Endodermal cell (in vitro differentiated cells): ENCODE data around the gene CAB39. TPM values are rescaled to one million over a fixed set of nuclear protein-coding genes. Genes with fewer than 3 reads are reported as not detected.

ENCODE experiments used
- DNase-seq: peaks from one replicate; pipeline ENCODE4 v3.0.0-alpha.2; 2017
- H3K27ac ChIP-seq: 2 replicates; pipeline ENCODE4 v1.5.1; 2013; ENCODE audit warnings: mild to moderate bottlenecking, low read depth, low read length, moderate library complexity
- H3K27me3 ChIP-seq: 2 replicates; pipeline ENCODE4 v1.6.1; 2013; ENCODE audit warnings: mild to moderate bottlenecking, low read length, moderate library complexity; ENCODE audit not compliant: insufficient read depth, control insufficient read depth, poor library complexity, severe bottlenecking
- H3K36me3 ChIP-seq: 2 replicates; pipeline ENCODE4 v1.7.0; 2013; ENCODE audit warnings: mild to moderate bottlenecking, low read length, moderate library complexity; ENCODE audit not compliant: control insufficient read depth, insufficient read depth
- H3K4me1 ChIP-seq: one replicate; pipeline ENCODE4 v1.7.0; 2013; ENCODE audit warnings: low read length; ENCODE audit not compliant: control insufficient read depth, insufficient read depth
- H3K4me3 ChIP-seq: 2 replicates; pipeline ENCODE4 v1.5.1; 2013; ENCODE audit warnings: mild to moderate bottlenecking, low read length, moderate library complexity
- H3K9ac ChIP-seq: 2 replicates; pipeline ENCODE4 v1.6.1; 2013; ENCODE audit warnings: mild to moderate bottlenecking, low read length, moderate library complexity; ENCODE audit not compliant: poor library complexity, severe bottlenecking; ENCODE audit errors: extremely low read depth
- H3K9me3 ChIP-seq: 2 replicates; pipeline ENCODE4 v1.6.1; 2013; ENCODE audit warnings: mild to moderate bottlenecking, low read length, moderate library complexity; ENCODE audit not compliant: control insufficient read depth
- H3K27ac Mint-ChIP-seq: 2 replicates; pipeline ENCODE4 v1.8.0; 2020; ENCODE audit warnings: mixed read lengths
- H3K27me3 Mint-ChIP-seq: 2 replicates; pipeline ENCODE4 v1.8.0; 2021; ENCODE audit warnings: mild to moderate bottlenecking, mixed read lengths; ENCODE audit not compliant: insufficient read depth
- H3K36me3 Mint-ChIP-seq: 2 replicates; pipeline ENCODE4 v1.8.0; 2020; ENCODE audit warnings: low read depth, mixed read lengths
- H3K4me1 Mint-ChIP-seq: 2 replicates; pipeline ENCODE4 v1.8.0; 2020; ENCODE audit warnings: mixed read lengths
- H3K4me3 Mint-ChIP-seq: 2 replicates; pipeline ENCODE4 v1.8.0; 2020; ENCODE audit warnings: mild to moderate bottlenecking, moderate library complexity, mixed read lengths
- H3K9me3 Mint-ChIP-seq: 2 replicates; pipeline ENCODE4 v1.8.0; 2020; ENCODE audit warnings: mild to moderate bottlenecking, mixed read lengths
- CTCF ChIP-seq: fragments of 200-600 bp; sonication (generic); conservative IDR thresholded peaks from 2 replicates; pipeline ENCODE4 v1.5.0; 2021; ENCODE audit warnings: antibody characterized with exemption, mild to moderate bottlenecking
- WGBS, 2 experiments: methylation state at CpG; one replicate each; pipeline versions ENCODE4 v1.1.5 to v1.1.7; 2013; ENCODE audit warnings: missing lambda C conversion rate in 2 of 2, mixed read lengths in 1 of 2; ENCODE audit not compliant: insufficient coverage in 1 of 2, insufficient read length in 1 of 2; 5-methylcytosine and 5-hydroxymethylcytosine counted together
- total RNA-seq, 2 donors: library from RNA; stranded (reverse); fragmentation: NEBNext Ultra II Directional in 1 of 2; extraction: Animal tissue kit (Norgen Biotek cat#: 25700) in 1 of 2; gene quantifications; 2 replicates in 1 of 2; 3 replicates in 1 of 2; pipeline ENCODE4 v1.2.1, GENCODE V29; 2021

Gene CAB39
- total RNA-seq, 2 donors from 2014 or later, result 41.4 to 48.4 TPM

GRCh38 chr2:230869914-230870543 is 157.4 kb downstream of the CAB39 start:
- no peak overlapping the region for H3K9ac ChIP-seq
- Mint-ChIP-seq H3K36me3 (peaks cover 12% of the 10 kb centered on the region), H3K9me3 (no peaks in the 10 kb centered on the region), H3K27me3 (no peaks in the 10 kb centered on the region), H3K4me1 (peaks cover 53% of the 10 kb centered on the region), H3K27ac (peak overlapping the region; percentile 93), H3K4me3 (peak overlapping the region; percentile 40)
- H3K4me3 ChIP-seq, result no peak overlapping the region
- WGBS, 2 experiments, result 90 to 95% methylated on average over 3 to 11 of the region's 11 CpGs
- peaks cover 21% of the 10 kb centered on the region for H3K36me3 ChIP-seq
- TF ChIP-seq CTCF, result no peak
- DNase-seq, result peak; percentile 56
- H3K27me3 ChIP-seq, result no peaks in the 10 kb centered on the region
- H3K27ac ChIP-seq, result peak overlapping the region; percentile 67
- peaks cover 50% of the 10 kb centered on the region for H3K4me1 ChIP-seq
- no peaks in the 10 kb centered on the region for H3K9me3 ChIP-seq

Other genes with a start within 250 kb of the CAB39 start
- 100 to 1,000 TPM; 208 to 269 TPM for gene ITM2C, start 152.1 kb downstream of the CAB39 start, total RNA-seq
- 1 to 10 TPM; 2.6 to 7.5 TPM for gene GPR55, start 212.4 kb downstream of the CAB39 start, total RNA-seq